B cell (primary cell): ENCODE results near the gene MRPL16.

Experiments used
- CTCF ChIP-seq: fragments of 200-600 bp; IDR thresholded peaks from one replicate; pipeline ENCODE4 v1.8.0; 2022; ENCODE audit warnings: antibody characterized with exemption, mild to moderate bottlenecking
- EZH2 ChIP-seq: IDR thresholded peaks from 2 replicates; pipeline ENCODE4 v1.6.1; 2012; ENCODE audit warnings: borderline replicate concordance, low read depth, mild to moderate bottlenecking, moderate library complexity, low read length; ENCODE audit not compliant: insufficient read depth, poor library complexity, severe bottlenecking

DNA sequence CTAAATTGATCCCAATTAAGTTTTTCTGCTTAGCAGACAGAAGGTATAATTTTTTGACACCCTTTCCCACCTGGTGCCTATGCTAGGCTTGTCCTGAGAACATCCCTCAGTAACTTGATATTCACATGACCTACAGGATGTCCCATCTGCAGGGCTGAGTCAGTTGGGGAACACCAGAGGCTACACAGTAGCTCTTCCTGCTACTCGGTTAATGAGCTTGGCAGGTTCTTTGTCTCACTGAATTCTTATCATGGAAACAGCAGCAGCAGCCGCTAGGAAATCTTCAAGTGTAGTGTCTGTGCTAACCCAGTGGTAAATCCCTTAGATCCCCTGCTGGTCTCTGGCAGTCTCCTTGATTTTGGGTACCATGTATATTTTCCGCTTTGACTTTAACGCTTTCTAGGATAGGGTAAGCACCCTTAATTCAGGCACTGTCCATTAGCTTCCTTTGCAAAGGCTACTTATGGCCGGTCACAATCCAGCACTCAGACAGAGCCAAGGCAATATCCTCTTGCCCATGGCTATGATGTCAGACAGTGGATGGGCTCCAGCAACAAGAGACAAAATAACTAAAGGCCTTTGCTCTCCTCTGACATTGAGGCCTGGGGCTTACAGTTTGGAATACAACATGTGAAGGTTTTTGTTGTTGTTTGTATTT is 8.5 kb downstream of the MRPL16 start:
- no peak for TF ChIP-seq CTCF
- TF ChIP-seq EZH2 = no peak
